ENCODE data around the gene MDM2.
"Not testable (repeated sequence)": the region's sequence is repeated elsewhere in the genome, so short reads cannot be mapped to it uniquely, and the experiment has no call there.

MDM2 gene

DNA sequence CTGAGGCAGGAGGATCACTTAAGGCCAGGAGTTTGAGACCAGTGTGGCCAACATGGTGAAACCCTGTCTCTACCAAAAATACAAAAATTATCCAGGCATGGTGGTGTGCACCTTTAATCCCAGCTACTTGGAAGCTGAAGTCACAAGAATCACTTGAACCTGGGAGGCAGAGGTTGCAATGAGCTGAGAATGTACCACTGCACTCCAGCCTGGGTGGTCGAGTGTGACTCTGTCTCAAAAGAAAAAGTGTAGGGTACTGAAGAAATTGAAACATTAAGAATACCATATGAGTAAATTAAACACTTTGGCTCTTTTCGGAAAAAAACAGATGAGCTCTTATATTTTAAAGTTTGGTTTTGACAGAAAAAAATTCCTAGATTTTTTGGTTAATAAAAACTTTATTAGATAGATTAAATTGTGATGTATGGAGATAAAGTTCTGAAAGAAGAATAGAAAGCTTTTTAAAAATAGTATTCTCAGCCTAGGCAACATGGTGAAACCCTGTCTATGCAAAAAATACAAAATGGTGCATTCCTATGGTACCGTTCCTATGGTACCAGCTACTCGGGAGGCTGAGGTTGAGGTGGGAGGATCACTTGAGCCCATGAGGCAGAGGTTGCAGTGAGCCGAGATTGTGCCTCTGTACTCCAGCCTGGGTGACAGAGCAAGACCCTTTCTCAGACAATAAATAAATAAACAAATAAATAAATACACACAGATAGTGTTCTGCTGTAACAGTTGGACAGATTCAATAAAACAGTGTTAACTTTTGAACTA is 20.1 kb downstream of the MDM2 start:
- DNase-seq (ENCODE audit: low spot score): no peak

GRCh38 chr12:68828672-68829068 is 20.7 kb downstream of the MDM2 start:
- no peak for DNase-seq (ENCODE audit: low spot score)

GRCh38 chr12:68831272-68831671 is 23.3 kb downstream of the MDM2 start:
- DNase-seq (ENCODE audit: low spot score): no peak

DNA sequence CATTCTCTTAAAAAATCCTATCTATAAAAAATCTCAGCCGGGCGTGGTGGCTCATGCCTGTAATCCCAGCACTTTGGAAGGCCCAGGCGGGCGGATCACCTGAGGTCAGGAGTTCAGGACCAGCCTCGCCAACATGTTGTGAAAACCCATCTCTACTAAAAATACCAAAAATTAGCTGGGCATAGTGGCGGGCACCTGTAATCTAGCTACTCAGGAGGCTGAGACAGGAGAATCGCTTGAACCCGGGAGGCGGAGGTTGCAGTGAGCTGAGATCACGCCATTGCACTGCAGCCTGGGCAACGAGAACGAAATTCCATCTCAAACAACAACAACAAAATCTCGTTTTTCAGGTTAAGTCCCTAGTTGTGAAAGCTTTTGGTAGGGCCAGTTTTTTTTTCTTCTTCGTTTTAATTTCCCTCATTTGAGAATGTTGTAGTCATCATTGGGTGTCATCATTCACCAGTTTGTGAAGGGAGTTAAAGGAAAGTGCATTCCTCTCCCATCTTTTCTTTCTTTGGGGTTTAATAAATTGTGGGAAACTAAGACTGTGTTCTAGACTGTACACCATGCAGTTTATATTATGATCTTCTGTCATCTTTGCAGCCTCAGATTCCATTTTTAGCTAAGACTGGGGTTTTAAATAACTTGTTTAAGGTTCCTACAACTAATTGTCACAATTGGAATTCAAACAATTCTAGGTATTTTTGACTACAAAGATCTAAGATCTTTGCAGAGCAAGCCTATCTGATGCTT is 23.9 kb downstream of the MDM2 start:
- no peak for DNase-seq (ENCODE audit: low spot score)

GRCh38 chr12:68832504-68832867 is 24.5 kb downstream of the MDM2 start:
- DNase-seq (ENCODE audit: low spot score): no peak

GRCh38 chr12:68833508-68833907 is 25.5 kb downstream of the MDM2 start:
- DNase-seq (ENCODE audit: low spot score): no peak

DNA sequence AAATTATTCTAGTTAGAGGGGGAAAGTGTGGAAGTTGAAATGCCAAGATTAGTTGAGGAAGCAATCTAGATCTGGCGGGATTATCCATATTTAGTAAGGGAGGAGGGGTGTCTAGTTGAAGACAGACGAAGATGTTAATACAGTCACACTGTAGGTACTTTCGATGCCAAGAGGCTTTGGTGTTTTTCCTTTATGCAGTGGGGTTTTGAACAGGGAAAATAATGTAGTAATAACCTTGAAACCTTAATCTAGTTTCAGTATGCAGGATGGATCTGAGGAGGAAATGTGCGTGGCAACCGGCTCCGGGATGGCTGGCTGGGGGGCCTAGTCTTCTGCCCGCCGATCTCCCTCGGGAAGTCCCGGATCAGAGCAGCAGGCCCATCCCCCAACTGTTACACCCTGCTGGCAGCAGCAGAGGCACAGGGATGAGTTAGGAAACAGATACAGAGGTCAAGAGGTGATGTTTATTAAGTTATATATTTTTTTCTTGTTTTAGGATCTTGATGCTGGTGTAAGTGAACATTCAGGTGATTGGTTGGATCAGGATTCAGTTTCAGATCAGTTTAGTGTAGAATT is 27.4 kb downstream of the MDM2 start:
- no peak for DNase-seq (ENCODE audit: low spot score)

DNA sequence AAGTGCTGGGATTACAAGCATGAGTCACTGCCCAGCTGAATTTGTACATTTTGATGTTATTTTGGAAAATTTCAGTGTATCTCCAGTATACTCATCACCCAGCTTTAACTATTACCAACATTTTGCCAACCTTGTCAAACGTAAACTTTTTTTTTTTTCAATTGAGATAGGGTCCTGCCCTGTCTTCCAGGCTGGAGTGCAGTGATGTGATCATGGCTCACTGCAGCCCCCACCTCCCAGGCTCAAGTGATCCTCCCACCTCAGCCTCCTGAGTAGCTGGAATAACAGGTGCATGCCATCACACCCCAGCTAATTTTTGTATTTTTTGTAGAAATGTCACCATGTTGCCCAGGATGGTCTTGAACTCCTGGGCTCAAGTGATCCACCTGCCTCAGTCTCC is 29.2 kb downstream of the MDM2 start:
- no peak for DNase-seq (ENCODE audit: low spot score)

- DNase-seq (ENCODE audit: low spot score): no peak
These were observed 30.3 kb downstream of the MDM2 start for GRCh38 chr12:68838046-68838886.

DNA sequence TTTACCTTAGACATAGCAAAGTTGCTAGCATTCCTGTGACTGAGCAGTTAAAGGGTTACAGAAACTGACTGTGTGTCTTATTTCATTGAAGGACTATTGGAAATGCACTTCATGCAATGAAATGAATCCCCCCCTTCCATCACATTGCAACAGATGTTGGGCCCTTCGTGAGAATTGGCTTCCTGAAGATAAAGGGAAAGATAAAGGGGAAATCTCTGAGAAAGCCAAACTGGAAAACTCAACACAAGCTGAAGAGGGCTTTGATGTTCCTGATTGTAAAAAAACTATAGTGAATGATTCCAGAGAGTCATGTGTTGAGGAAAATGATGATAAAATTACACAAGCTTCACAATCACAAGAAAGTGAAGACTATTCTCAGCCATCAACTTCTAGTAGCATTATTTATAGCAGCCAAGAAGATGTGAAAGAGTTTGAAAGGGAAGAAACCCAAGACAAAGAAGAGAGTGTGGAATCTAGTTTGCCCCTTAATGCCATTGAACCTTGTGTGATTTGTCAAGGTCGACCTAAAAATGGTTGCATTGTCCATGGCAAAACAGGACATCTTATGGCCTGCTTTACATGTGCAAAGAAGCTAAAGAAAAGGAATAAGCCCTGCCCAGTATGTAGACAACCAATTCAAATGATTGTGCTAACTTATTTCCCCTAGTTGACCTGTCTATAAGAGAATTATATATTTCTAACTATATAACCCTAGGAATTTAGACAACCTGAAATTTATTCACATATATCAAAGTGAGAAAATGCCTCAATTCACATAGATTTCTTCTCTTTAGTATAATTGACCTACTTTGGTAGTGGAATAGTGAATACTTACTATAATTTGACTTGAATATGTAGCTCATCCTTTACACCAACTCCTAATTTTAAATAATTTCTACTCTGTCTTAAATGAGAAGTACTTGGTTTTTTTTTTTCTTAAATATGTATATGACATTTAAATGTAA is 31.5 kb downstream of the MDM2 start:
- DNase-seq (ENCODE audit: low spot score): no peak

GRCh38 chr12:68841175-68841574 is 33.2 kb downstream of the MDM2 start:
- DNase-seq (ENCODE audit: low spot score): not testable (repeated sequence)

DNA sequence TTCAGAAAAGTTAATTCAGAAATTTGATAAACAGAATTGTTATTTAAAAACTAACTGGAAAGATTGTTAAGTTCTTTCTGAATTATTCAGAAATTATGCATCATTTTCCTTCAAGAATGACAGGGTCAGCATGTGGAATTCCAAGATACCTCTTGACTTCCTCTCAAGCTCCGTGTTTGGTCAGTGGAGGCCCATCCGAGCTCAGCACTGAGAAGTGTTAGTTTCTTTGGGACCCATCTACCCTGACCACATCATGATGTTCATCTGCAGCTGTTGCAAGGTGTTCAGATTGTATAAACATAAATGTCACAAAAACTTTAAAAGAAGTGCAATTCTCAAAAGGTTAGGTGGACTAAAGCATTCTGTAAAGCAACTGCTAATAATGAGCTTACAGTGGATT is 33.7 kb downstream of the MDM2 start:
- no peak for DNase-seq (ENCODE audit: low spot score)

GRCh38 chr12:68842123-68842522 is 34.1 kb downstream of the MDM2 start:
- no peak for DNase-seq (ENCODE audit: low spot score)

DNA sequence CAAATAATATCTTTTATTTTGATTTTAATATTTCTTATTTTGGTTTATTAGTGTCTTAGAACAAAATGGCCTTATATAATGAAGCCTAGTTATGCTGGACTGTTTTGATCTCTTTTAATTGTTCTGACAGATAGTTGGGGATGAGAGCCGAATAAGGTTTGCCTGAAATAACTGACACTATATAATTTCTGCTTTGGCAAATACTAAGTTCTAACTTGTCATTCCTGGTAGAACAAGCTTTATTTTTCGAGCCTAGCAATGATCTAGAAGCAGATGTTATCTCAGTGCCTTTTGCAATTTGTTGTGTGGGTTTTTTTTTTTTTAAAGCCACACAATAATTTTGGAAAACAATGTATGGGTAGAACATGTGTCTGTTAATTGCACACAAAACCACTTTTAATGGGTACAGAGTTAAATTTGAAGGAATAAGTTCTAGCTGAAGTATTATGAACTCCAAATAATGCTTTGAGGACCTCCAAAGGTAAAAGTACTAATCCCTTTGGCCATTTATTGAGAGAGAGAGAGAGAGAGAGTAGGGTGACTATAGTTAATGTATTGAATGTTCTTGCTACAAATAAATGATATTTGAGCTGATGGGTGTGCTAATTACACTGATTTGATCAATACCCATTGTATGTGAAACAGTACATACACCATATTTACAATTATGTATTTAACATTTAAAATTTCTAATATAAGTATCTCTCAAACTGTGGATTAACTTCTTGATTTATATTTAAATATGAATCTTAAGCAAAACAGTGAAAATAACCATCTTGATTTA is 35.0 kb downstream of the MDM2 start:
- DNase-seq (ENCODE audit: low spot score): no peak

GRCh38 chr12:68844318-68844745 is 36.4 kb downstream of the MDM2 start:
- DNase-seq (ENCODE audit: low spot score): no peak

- DNase-seq (ENCODE audit: low spot score): no peak
These were observed 37.1 kb downstream of the MDM2 start for GRCh38 chr12:68844788-68845695.

- no peak for DNase-seq (ENCODE audit: low spot score)
These were observed 38.8 kb downstream of the MDM2 start for GRCh38 chr12:68846811-68847210.

- DNase-seq (ENCODE audit: low spot score): no peak
These were observed 42.4 kb downstream of the MDM2 start for GRCh38 chr12:68850390-68850789.

- no peak for DNase-seq (ENCODE audit: low spot score)
These were observed 43.8 kb downstream of the MDM2 start for GRCh38 chr12:68851592-68852306.
